SKM-1 treated with dmso at 0.1 percent for 144 hours (cell line): ENCODE measurements around the gene EPGN.
"Not testable (repeated sequence)": the region's sequence is repeated elsewhere in the genome, so short reads cannot be mapped to it uniquely, and the experiment has no call there.

ENCODE experiments used
- DNase-seq: peaks from one replicate; lab custom pipeline; 2025; ENCODE audit not compliant: unreplicated experiment; lab: John Stamatoyannopoulos, UW

EPGN gene

GRCh38 chr4:74335341-74336021, 27.2 kb downstream of the EPGN start:
- no peak for DNase-seq

- peak; percentile 14 for DNase-seq
Observed at GRCh38 chr4:74338792-74339333, 30.6 kb downstream of the EPGN start.

GRCh38 chr4:74339501-74339900, 31.2 kb downstream of the EPGN start:
- DNase-seq = no peak

GRCh38 chr4:74340421-74340820, 32.2 kb downstream of the EPGN start:
- not testable (repeated sequence) for DNase-seq

- no peak for DNase-seq
Observed at GRCh38 chr4:74344031-74344430, 35.8 kb downstream of the EPGN start.

GRCh38 chr4:74353858-74354257, 45.6 kb downstream of the EPGN start:
- DNase-seq = no peak

GRCh38 chr4:74357965-74358364, 49.7 kb downstream of the EPGN start:
- DNase-seq = no peak

GRCh38 chr4:74361671-74362070, 53.4 kb downstream of the EPGN start:
- DNase-seq = no peak

- no peak for DNase-seq
Observed at GRCh38 chr4:74362347-74362746, 54.1 kb downstream of the EPGN start.

- no peak for DNase-seq
Observed at GRCh38 chr4:74364256-74364651, 56.0 kb downstream of the EPGN start.

- DNase-seq = no peak
Observed at GRCh38 chr4:74364652-74365491, 56.6 kb downstream of the EPGN start, which contains the start of gene EREG. Gene EREG (plus strand): TSS chr4:74365145. CDS start chr4:74365309, 164 bp downstream.

GRCh38 chr4:74365761-74366160, 57.5 kb downstream of the EPGN start:
- no peak for DNase-seq
